ES-I3 (cell line): ENCODE measurements around the gene NSUN2.
A peak's percentile ranks its signal among the peaks of the same experiment; 100 is the strongest.

ENCODE experiments used
- H3K36me3 ChIP-seq: 2 replicates; pipeline ENCODE4 v1.6.1; 2013; ENCODE audit warnings: mild to moderate bottlenecking, low read length, control low read depth, moderate library complexity; ENCODE audit not compliant: insufficient read depth
- H3K4me1 ChIP-seq: 2 replicates; pipeline ENCODE4 v1.6.1; 2013; ENCODE audit warnings: mild to moderate bottlenecking, control low read depth, low read length; ENCODE audit not compliant: insufficient read depth
- H3K9ac ChIP-seq: 2 replicates; pipeline ENCODE4 v1.6.1; 2013; ENCODE audit warnings: low read depth, mild to moderate bottlenecking, low read length, moderate library complexity
- H3K9me3 ChIP-seq: 2 replicates; pipeline ENCODE4 v1.6.1; 2013; ENCODE audit warnings: mild to moderate bottlenecking, low read length, moderate library complexity; ENCODE audit not compliant: control insufficient read depth, insufficient read depth

NSUN2 gene

DNA sequence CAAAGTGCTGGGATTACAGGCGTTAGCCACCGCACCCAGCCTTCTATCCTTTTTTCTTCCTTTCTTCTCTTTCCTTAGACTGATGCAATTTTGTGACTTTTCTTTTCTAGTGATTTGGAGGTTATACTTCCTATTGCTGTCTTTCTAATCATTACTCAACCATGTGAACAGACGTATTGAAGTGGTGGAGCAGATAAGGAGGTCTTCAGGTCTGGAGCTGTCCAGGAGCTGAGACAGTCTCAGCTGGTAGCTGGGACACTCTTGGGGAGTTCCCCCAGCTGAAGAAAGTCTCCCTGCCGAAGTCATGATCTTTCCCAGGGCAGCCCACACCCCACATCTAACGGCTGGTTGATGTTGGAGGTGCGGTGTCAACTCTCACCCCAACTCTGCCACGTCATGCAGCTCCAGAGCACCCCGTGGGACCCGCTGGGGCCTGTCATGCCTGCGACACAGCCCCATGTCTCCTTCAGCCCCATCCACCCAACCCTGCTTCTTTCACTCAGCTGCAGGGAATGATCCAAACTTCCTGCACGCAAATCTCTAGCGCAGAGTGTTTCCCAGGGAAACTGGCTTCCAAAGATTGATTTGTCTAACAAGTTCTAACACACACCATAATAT lies 41.1 kb downstream of the NSUN2 start:
- Histone ChIP-seq H3K4me1 (no peaks in the 10 kb centered on the region), H3K9me3 (no peaks in the 10 kb centered on the region; the same call in 1 of the 2 replicates), H3K36me3 (no peaks in the 10 kb centered on the region), H3K9ac (no peak overlapping the region)

DNA sequence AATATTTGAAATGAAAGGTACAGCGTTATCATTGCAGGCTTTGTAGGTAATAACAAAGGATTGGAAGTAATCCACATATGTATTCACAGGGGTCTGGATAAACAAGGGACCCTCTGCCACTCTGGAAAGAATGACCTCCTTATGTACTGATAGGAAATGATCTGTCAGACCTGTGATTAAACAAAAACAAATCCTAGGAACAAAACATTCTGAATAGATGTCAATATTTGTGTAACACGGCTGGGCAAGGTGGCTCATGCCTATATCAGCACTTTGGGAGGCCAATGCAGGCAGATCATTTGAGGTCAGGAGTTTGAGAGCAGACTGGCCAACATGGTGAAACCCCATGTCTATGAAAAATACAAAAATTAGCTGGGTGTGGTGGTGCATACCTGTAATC lies 42.3 kb downstream of the NSUN2 start:
- Histone ChIP-seq H3K36me3 (no peaks in the 10 kb centered on the region), H3K9ac (no peak overlapping the region), H3K4me1 (0 out of 2 replicates have a peak, but pooled peaks cover 2% of the 10 kb centered on the region), H3K9me3 (no peaks in the 10 kb centered on the region; the same call in 1 of the 2 replicates)

DNA sequence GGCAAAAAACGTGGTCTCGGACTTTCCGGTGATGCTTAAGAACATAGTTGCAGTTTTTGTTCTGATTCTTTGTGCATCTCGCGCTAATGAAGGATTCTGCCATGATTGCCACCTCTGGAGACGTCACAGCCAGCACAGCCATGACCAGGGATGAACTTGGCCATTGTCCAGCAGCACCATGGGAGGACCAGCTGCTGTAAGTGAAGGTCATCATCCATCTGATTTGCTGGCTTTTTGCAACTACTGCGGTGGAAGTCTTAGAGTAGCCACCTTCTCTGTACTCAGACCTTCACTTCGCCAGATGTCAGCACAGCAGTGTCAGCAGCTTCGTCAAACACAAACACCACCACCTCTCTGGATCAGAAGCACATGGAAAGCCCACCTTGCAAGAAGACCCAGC lies 45.7 kb downstream of the NSUN2 start:
- Histone ChIP-seq H3K36me3 (no peaks in the 10 kb centered on the region), H3K9ac (no peak overlapping the region)

DNA sequence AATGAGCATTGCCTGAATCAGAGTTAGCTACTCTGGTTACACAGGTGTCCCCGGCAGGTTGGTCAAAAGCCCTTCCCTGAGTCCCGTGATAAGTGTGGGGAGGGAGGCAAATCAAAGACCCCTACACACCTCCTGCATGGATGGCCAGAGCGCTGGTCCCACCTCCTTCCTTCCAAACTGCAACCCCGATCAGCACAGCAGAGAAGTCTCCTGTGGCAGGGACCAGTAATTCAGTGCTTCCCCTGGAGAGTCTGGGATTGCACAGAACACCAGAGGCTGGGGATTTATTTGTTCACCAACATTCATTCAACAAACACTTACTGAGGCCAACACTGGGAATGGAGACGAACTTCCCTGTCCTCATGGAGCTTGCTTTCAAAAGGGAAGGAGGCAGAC lies 46.2 kb downstream of the NSUN2 start:
- Histone ChIP-seq H3K4me1 (peaks cover 6% of the 10 kb centered on the region; the same call in 1 of the 2 replicates), H3K36me3 (no peaks in the 10 kb centered on the region), H3K9ac (no peak overlapping the region), H3K9me3 (no peaks in the 10 kb centered on the region)

More for the DNA sequence above, 45.7 kb downstream of the NSUN2 start:
- Histone ChIP-seq H3K4me1 (peaks cover 6% of the 10 kb centered on the region; the same call in 1 of the 2 replicates), H3K9me3 (no peaks in the 10 kb centered on the region)

DNA sequence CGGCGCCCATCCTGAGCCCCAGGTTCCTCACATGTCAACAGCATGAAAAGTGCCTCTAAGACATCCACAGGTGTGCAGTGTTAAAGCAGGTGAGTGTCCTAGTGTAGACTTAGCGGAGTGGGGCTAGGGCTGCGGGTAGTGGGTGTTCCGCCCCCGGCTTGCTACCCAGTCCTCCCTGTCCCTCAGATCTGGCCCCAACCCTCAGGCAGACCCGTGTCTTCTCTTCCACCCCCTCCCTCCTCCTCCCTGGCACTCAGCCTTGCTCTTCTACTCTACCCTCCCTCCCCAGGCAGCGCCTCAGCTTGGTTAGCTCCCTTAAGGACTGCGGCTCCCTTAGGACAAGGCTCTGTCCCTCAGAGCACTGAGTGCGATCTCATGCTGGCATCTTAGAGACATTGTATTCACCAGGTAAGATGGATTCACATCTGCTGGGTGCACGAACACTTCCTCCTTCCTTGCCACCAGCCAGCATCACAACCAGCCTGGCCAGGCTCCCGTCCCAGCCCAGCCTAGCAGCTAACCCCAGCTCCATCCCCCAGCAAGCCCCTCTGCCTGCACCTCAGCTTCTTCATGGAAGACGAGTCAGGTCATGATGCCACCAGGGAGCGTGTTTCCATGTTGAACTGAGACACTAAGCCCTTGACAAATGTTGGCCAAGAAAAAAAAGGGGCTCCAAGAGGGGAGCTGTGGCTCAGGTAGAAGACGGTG lies 46.8 kb downstream of the NSUN2 start:
- Histone ChIP-seq H3K9ac (no peak overlapping the region), H3K9me3 (no peaks in the 10 kb centered on the region), H3K4me1 (peaks cover 6% of the 10 kb centered on the region; the same call in 1 of the 2 replicates), H3K36me3 (no peaks in the 10 kb centered on the region)

DNA sequence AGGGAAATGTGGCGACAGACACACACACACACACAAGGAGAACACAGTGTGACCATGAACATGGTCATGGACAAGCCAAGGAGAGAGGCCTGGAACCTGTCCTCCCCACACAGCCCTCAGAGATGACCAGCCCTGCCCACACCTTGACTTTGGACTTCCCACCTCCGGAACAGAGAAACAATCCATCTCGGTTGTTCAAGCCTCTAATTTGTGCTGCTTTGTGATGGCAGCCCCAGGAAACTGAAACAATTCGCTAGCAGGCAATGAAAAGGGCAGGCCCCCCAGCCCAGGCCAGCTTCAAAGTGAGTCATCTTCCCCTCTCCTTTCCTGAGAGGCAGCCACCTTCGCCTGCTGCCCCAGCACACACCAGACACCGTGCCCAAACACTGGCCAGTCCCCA lies 47.7 kb downstream of the NSUN2 start:
- Histone ChIP-seq H3K4me1 (peaks cover 6% of the 10 kb centered on the region; the same call in 1 of the 2 replicates), H3K9ac (no peak overlapping the region), H3K36me3 (no peaks in the 10 kb centered on the region), H3K9me3 (no peaks in the 10 kb centered on the region)

DNA sequence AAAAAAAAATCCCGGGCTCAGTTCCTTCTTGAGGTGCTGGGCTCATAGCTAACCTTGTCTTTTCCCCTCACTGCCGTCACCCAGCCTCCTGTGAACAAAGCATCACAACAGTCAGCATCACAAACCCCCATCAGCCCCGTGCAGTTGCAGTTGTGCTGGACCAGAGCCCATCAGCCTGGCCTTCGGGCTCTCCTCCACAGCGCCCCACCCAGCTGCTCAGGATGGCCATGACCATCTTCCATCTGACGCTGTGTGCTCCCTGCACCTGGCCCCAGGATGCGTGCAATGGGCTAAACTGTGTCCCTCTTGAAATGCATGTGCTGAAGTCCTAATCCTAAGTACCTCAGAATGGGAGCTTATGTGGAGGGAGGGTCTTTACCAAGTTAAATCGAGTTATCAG lies 48.1 kb downstream of the NSUN2 start:
- Histone ChIP-seq H3K9ac (no peak overlapping the region), H3K9me3 (no peaks in the 10 kb centered on the region), H3K4me1 (peaks cover 6% of the 10 kb centered on the region; the same call in 1 of the 2 replicates), H3K36me3 (no peaks in the 10 kb centered on the region)

DNA sequence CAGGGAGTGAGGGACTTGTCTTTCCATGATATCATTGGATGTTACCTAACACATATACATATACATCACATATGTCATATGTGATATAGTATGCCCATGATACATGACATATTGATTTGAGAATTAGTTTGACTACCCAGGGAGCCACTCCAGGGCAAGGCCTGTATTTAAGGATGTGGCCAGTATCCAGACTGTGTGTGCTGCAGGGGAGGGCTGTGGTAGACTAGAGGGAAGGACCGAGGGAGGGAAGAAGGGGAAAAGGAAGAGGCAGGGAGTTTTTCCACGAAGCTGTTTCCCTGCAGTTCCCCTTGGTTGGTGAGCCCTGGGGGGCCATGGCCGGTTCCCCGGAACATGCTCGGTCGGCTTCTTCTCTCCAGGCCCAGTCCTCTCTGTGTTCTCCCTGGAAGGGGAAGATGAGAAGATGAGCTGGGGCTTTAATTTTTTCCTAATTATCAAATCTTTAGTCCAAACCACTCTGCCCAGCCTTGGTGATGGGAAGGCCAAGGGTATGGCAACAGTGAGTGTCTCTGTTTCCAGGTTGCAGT lies 48.7 kb downstream of the NSUN2 start:
- Histone ChIP-seq H3K9ac (no peak overlapping the region; the same call in 1 of the 2 replicates), H3K36me3 (no peaks in the 10 kb centered on the region), H3K9me3 (no peaks in the 10 kb centered on the region), H3K4me1 (peaks cover 6% of the 10 kb centered on the region; the same call in 1 of the 2 replicates)

DNA sequence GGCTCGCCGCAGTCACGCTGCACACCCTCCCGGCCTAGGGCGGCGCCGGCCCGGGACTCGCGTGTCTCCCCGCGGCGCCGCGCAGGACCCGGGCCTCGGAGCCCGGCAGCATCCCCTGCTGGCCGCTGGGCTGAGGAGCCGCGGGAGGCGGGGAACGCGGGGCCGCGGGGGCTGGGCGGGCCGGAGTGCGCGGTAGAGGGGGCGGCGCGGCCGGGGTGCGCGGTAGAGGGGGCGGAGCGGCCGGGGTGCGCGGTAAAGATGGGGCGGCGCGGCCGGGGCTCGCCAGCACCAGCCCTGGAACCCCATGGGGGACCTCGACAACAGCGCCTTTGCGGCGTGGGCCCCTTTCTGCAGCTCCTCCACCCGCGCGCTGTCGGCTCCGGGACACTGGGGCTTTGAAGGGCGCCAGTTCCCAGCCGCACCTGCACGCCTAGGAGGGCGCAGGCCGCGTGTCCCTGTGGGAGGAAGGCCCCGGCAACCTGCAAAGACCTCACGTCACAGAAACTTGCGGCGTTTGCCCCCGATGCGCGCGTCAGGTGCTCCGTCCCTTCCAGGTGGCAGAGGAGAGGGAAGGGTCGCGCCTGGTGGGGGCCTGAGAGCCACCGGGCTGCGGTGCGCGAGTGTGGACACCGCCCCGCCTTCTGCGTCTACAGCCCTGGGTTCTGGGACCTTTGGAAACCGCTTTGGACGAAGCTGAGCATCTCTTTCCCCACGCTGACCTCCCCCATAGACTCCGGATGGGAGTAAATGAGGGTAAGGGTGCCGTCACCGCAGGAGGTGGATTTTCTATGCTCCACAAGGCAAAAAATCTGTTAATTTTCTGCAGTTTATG lies 49.6 kb downstream of the NSUN2 start:
- peaks cover 6% of the 10 kb centered on the region; the same call in 1 of the 2 replicates for H3K4me1 ChIP-seq
- H3K36me3 ChIP-seq = no peaks in the 10 kb centered on the region
- no peaks in the 10 kb centered on the region for H3K9me3 ChIP-seq
- peak overlapping the region; percentile 59 for H3K9ac ChIP-seq

DNA sequence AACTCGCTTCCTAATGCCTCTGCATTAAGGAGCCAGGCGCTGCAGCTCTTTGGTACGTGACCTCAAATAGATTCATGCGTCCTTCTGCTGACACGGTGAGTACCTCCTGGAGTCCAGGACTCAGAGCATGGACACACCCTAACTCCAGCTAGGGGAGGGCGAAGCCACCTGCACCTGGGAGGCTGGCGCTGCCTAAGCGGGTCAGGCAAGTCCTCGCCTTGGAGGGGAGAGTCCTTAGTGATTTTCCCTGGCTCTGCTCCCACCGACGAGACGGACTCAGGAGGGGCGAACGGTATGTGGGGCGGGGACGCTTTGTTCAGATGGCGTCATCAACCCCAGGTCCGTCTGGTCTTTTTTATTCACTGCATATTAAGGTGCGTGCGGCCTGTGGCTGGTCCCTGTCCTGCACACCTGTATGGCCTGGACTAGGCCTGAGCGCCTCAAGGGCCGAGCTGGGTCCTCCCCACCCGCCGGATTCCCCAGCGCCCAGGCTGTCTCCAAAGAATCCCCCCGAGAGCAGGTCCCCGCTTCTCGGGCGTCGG lies 50.3 kb downstream of the NSUN2 start:
- peak overlapping the region; percentile 47 for H3K9ac ChIP-seq
- H3K4me1 ChIP-seq = peaks cover 6% of the 10 kb centered on the region; the same call in 1 of the 2 replicates
- H3K9me3 ChIP-seq = no peaks in the 10 kb centered on the region
- H3K36me3 ChIP-seq = no peaks in the 10 kb centered on the region

DNA sequence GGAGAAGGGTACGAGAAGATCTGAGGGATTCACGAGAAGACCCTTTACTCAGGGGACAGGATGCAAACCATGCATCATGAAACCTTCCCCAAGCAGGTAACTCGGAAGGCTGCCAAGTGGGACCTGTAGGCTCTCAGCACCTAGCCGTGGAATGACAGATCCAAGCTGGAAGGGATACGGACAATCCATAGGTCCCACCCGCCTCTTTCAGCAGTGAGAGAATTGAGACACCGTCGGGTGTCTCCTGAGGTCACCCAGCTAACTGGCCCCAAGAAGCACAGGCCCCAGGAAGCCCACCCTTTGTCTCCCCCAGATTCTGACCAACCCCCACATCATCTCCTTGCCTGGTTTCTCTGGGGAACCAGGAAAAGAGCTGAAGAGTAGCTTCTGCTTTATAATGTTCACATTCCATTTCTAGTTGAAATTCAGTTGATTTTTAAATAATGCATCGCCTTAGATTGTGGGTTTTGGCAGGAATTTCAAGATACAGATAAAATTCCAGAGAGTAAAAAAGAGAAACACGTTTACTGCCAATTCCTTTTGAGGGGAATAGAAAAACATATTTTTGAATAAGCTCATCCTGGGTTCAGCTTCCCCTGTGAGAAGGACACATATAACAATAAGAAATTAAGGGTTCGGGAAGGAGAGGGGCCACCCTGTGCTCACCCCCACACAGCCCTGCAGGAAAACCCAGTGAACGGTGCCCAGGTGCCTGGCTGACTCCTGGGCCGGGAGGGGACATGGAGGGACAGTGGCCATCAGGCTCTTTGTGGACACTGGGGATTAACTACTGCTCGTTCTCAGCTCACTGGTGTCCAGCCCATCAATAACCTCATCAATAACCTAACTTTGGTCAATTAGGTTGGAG lies 51.1 kb downstream of the NSUN2 start:
- no peaks in the 10 kb centered on the region for H3K9me3 ChIP-seq
- H3K9ac ChIP-seq = no peak overlapping the region
- no peaks in the 10 kb centered on the region for H3K36me3 ChIP-seq
- H3K4me1 ChIP-seq = peaks cover 6% of the 10 kb centered on the region; the same call in 1 of the 2 replicates

DNA sequence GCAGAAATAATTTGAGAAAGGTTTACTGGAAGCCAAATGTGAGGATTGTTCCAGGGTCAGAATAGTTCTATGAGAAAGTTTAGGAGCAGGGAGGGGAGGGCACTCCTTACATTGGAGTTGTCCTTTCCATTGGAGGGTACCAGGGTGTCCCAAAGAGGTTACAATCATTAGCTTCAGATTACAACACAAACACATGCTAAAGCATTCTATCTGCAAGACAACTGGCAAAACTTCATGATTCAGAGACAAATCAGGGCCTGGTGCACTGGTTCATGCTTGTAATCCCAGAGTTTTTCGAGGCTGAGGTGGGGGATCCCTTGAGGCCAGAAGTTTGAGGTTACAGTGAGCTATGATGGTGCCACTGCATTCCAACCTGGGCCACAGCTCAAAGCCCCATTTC lies 51.8 kb downstream of the NSUN2 start:
- Histone ChIP-seq H3K4me1 (peaks cover 6% of the 10 kb centered on the region; the same call in 1 of the 2 replicates), H3K9ac (no peak overlapping the region), H3K9me3 (no peaks in the 10 kb centered on the region), H3K36me3 (no peaks in the 10 kb centered on the region)

DNA sequence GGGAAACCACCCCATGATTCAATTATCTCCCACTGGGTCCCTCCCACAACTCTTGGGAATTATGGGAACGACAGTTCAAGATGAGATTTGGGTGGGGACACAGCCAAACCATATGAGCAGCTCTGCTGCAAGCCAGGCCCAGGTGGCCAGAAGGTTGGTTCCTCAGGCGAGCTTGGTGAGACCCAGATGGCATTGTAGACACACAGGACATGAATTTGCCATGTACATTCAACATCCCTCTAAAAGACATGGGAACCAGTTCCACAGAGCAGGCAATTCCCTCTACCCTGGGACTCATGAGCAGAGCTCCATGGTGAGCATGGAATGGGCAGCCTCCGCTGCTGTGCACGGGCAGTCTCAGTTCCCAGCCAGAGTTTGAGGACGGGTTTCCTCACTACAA lies 53.3 kb downstream of the NSUN2 start:
- Histone ChIP-seq H3K36me3 (no peaks in the 10 kb centered on the region), H3K4me1 (no peaks in the 10 kb centered on the region), H3K9me3 (no peaks in the 10 kb centered on the region), H3K9ac (no peak overlapping the region)
